ENCODE results near the gene POLR1B. TPM values are rescaled to one million over a fixed set of nuclear protein-coding genes. Genes with fewer than 3 reads are reported as not detected.

POLR1B gene
- polyA plus RNA-seq, 4 donors = 18.2 to 24.6 (median 23.6) TPM

Other genes starting within 250 kb of the POLR1B start
- 1 to 10 TPM; 3.0 to 4.5 (median 3.1) TPM for gene RGPD8, start 108.8 kb upstream of the POLR1B start, polyA plus RNA-seq (ENCODE audit: insufficient read length in 4 of 4)
- 10 to 100 TPM; 38.7 to 44.6 (median 39.1) TPM for gene TTL, start 60.3 kb upstream of the POLR1B start, polyA plus RNA-seq (ENCODE audit: insufficient read length in 4 of 4)
- gene CHCHD5, start 42.1 kb downstream of the POLR1B start, polyA plus RNA-seq (ENCODE audit: insufficient read length in 4 of 4) = 10 to 100 TPM; 18.2 to 34.9 (median 23.6) TPM
- gene SLC20A1, start 103.5 kb downstream of the POLR1B start, polyA plus RNA-seq (ENCODE audit: insufficient read length in 4 of 4) = 10 to 100 TPM; 26.7 to 47.8 (median 43.9) TPM
- 1 to 10 TPM in 1 of 4 donors, under 1 TPM in 2, not detected in 1; 0.13 to 1.2 (median 0.49) TPM for gene NT5DC4, start 178.6 kb downstream of the POLR1B start, polyA plus RNA-seq (ENCODE audit: insufficient read length in 4 of 4)
- gene CKAP2L, start 222.1 kb downstream of the POLR1B start, polyA plus RNA-seq (ENCODE audit: insufficient read length in 4 of 4) = 10 to 100 TPM; 13.4 to 18.8 (median 16.2) TPM
- gene IL1A, start 242.0 kb downstream of the POLR1B start, polyA plus RNA-seq (ENCODE audit: insufficient read length in 4 of 4) = under 1 TPM; 0.10 to 0.61 (median 0.19) TPM

All from left renal pelvis (tissue), 4 donors.